Sigmoid colon (tissue), 7 donors: ENCODE data around the gene USP30. TPM values are rescaled to one million over a fixed set of nuclear protein-coding genes. Genes with fewer than 3 reads are reported as not detected.
"Not testable (repeated sequence)": the region's sequence is repeated elsewhere in the genome, so short reads cannot be mapped to it uniquely, and the experiment has no call there.

Experiments used
- DNase-seq: peaks from one replicate; pipeline ENCODE4 v3.0.0-alpha.2; 2019
- H3K27ac ChIP-seq, 4 donors: fragments of 200-600 bp; sonication (generic); one replicate each; pipeline ENCODE4 v1.5.1; 2016 to 2019; ENCODE audit warnings: mild to moderate bottlenecking in 1 of 4
- H3K27me3 ChIP-seq, 3 donors: fragments of 200-600 bp; sonication (generic); one replicate each; pipeline ENCODE4 v1.5.1; 2019; ENCODE audit warnings: mild to moderate bottlenecking in 1 of 3
- H3K36me3 ChIP-seq, 4 donors: fragments of 200-600 bp; sonication (generic); one replicate each; pipeline ENCODE4 v1.5.1; 2016 to 2019
- H3K4me1 ChIP-seq, 4 donors: fragments of 200-600 bp; sonication (generic); one replicate each; pipeline ENCODE4 v1.5.1; 2017 to 2019
- H3K4me3 ChIP-seq, 4 donors: fragments of 200-600 bp; sonication (generic); one replicate each; pipeline ENCODE4 v1.5.1; 2017 to 2019; ENCODE audit warnings: mild to moderate bottlenecking in 2 of 4, moderate library complexity in 1 of 4
- H3K9me3 ChIP-seq, 4 donors: fragments of 200-600 bp in 3 of 4; sonication (generic) in 3 of 4; one replicate each; pipeline versions ENCODE4 v1.5.1 to v1.6.1; 2013 to 2019
- CTCF ChIP-seq, 4 experiments: fragments of 450-650 bp in 3 of 4; fragments of 200-600 bp in 1 of 4; IDR thresholded peaks; one replicate each; pipeline ENCODE4 v1.5.1; 2016 to 2019; ENCODE audit warnings: antibody characterized with exemption in 4 of 4, mild to moderate bottlenecking in 3 of 4, moderate library complexity in 2 of 4
- EP300 ChIP-seq, 4 donors: sonication (generic); formaldehyde crosslinking; IDR thresholded peaks; one replicate each; pipeline ENCODE4 v1.6.1; 2017; ENCODE audit warnings: antibody characterized with exemption in 4 of 4
- POLR2A ChIP-seq, 2 donors: fragments of 450-650 bp; IDR thresholded peaks; one replicate each; pipeline ENCODE4 v1.6.1; 2016; ENCODE audit warnings: antibody characterized with exemption in 2 of 2, mild to moderate bottlenecking in 2 of 2, moderate library complexity in 2 of 2
- POLR2AphosphoS5 ChIP-seq, 4 donors: sonication (generic); formaldehyde crosslinking; IDR thresholded peaks; one replicate each; pipeline ENCODE4 v1.6.1; 2017; ENCODE audit warnings: antibody characterized with exemption in 4 of 4
- WGBS, 2 donors: extraction: QIAGEN DNeasy Blood & Tissue Kit; methylation state at CpG; one replicate each; pipeline ENCODE4 v1.1.7; 2013; 5-methylcytosine and 5-hydroxymethylcytosine counted together
- intact Hi-C: fragments of 100-400 bp; cut with DNase I; formaldehyde crosslinking; loops from one replicate; pipeline ENCODE4 v1.15.1; 2023
- polyA plus RNA-seq, 3 donors: library from polyadenylated mRNA; stranded (reverse); fragments of 200-250 nt; gene quantifications; one replicate each; pipeline ENCODE4 v1.2.3, GENCODE V29; 2013
- total RNA-seq, 4 donors: library from RNA; depleted of rRNA; stranded (reverse); fragments of >200 nt; gene quantifications; one replicate each; pipeline ENCODE4 v1.1.0, GENCODE V29; 2016
- donor health status: healthy with polysubstance abuse.
- donor health status: Bipolar disorder and iron deficiency.
- donor health status: healthy.

Gene USP30
- total and polyA plus RNA-seq, 7 donors, result 6.0 to 15.2 (median 9.8) TPM

GRCh38 chr12:109033239-109034196 lies 18.9 kb upstream of the USP30 start:
- TF ChIP-seq CTCF (IDR thresholded peaks at IDR 0.05) (no peak), POLR2AphosphoS5 (IDR thresholded peaks at IDR 0.05) (no peak)
- WGBS, 2 donors, result 49 to 55% methylated on average over 7 of the region's 7 CpGs
- Histone ChIP-seq H3K4me3 (no peak overlapping the region), H3K27me3 (no peaks in the 10 kb centered on the region), H3K36me3 (no peaks in the 10 kb centered on the region), H3K27ac (no peak overlapping the region), H3K9me3 (peaks cover 0 to 2% (median 0%) of the 10 kb centered on the region in 4 donors), H3K4me1 (no peaks in the 10 kb centered on the region)
- intact Hi-C loops, result no loop called here
- no peak for DNase-seq

GRCh38 chr12:109036975-109037374 lies 15.4 kb upstream of the USP30 start:
- DNase-seq, result no peak
- WGBS, 2 donors, result 0 to 74% methylated on average over 1 of the region's 1 CpG
- TF ChIP-seq CTCF (IDR thresholded peaks at IDR 0.05), result no peak
- no peak for TF ChIP-seq POLR2AphosphoS5 (IDR thresholded peaks at IDR 0.05)
- TF ChIP-seq POLR2A (IDR thresholded peaks at IDR 0.05), result no peak
- no peak for TF ChIP-seq EP300 (IDR thresholded peaks at IDR 0.05)

GRCh38 chr12:109044241-109044640 lies 8.1 kb upstream of the USP30 start:
- Histone ChIP-seq H3K9me3 (peaks cover 0 to 5% (median 2%) of the 10 kb centered on the region in 4 donors), H3K27me3 (peaks cover 0 to 3% (median 0%) of the 10 kb centered on the region in 3 donors), H3K27ac (no peak overlapping the region), H3K4me1 (no peaks in the 10 kb centered on the region), H3K36me3 (no peaks in the 10 kb centered on the region), H3K4me3 (no peak overlapping the region)
- no peak for TF ChIP-seq CTCF (IDR thresholded peaks at IDR 0.05)
- WGBS, 2 donors, result 84 to 88% methylated on average over 5 of the region's 5 CpGs
- intact Hi-C loops, result no loop called here
- no peak for DNase-seq

More at GRCh38 chr12:109036975-109037374, 15.4 kb upstream of the USP30 start:
- intact Hi-C loops, result no loop called here
- H3K36me3 ChIP-seq, result no peaks in the 10 kb centered on the region
- no peaks in the 10 kb centered on the region for H3K4me1 ChIP-seq
- H3K4me3 ChIP-seq, result no peak overlapping the region
- peaks cover 0 to 8% (median 2%) of the 10 kb centered on the region in 4 donors for H3K9me3 ChIP-seq
- no peak overlapping the region for H3K27ac ChIP-seq
- H3K27me3 ChIP-seq, result no peaks in the 10 kb centered on the region

- intact Hi-C loops, result no loop called here
- H3K4me1 ChIP-seq, result peaks cover 0 to 4% (median 2%) of the 10 kb centered on the region in 4 donors
- TF ChIP-seq EP300 (IDR thresholded peaks at IDR 0.05) (no peak), POLR2A (IDR thresholded peaks at IDR 0.05) (no peak), POLR2AphosphoS5 (IDR thresholded peaks at IDR 0.05) (no peak), CTCF (IDR thresholded peaks at IDR 0.05) (no peak)
- peaks cover 0 to 3% (median 0%) of the 10 kb centered on the region in 3 donors for H3K27me3 ChIP-seq
- no peak overlapping the region for H3K27ac ChIP-seq
- H3K4me3 ChIP-seq, result no peak overlapping the region
- no peaks in the 10 kb centered on the region for H3K36me3 ChIP-seq
- DNase-seq, result no peak
- 79 to 83% methylated on average over 8 of the region's 8 CpGs for WGBS, 2 donors
- H3K9me3 ChIP-seq, result no peaks in the 10 kb centered on the region
Observed at GRCh38 chr12:109047081-109047805, 5.1 kb upstream of the USP30 start.

GRCh38 chr12:109048706-109049105 lies 3.7 kb upstream of the USP30 start:
- WGBS, 2 donors, result 38 to 78% methylated on average over 3 of the region's 3 CpGs
- DNase-seq, H3K27ac ChIP-seq, H3K27me3 ChIP-seq, H3K36me3 ChIP-seq, H3K4me3 ChIP-seq, H3K9me3 ChIP-seq, intact Hi-C loops: not testable (repeated sequence)
- H3K4me1 ChIP-seq, result peaks cover 0 to 13% (median 9%) of the 10 kb centered on the region in 4 donors

GRCh38 chr12:109049794-109050193 lies 2.6 kb upstream of the USP30 start:
- not testable (repeated sequence) for H3K36me3 ChIP-seq, DNase-seq, H3K4me3 ChIP-seq, H3K27me3 ChIP-seq, H3K27ac ChIP-seq, H3K9me3 ChIP-seq
- 42 to 74% methylated on average over 8 of the region's 8 CpGs for WGBS, 2 donors
- H3K4me1 ChIP-seq, result peaks cover 0 to 19% (median 15%) of the 10 kb centered on the region in 4 donors
- intact Hi-C loops, result loop anchor here (5.0 kb wide), 2 partner anchors 97 to 487 kb away; partner anchors contain the start of genes ISCU and SART3
